CD4-positive, CD25-positive, alpha-beta regulatory T cell (primary cell): Measurements from ENCODE around the gene C3orf38. TPM values are rescaled to one million over a fixed set of nuclear protein-coding genes. Genes with fewer than 3 reads are reported as not detected.

Source experiments
- ATAC-seq, 2 donors: fragments of 150-1000 bp; cut with Tn5 transposase; one replicate each; pipeline ENCODE4 v1.10.0; 2021; ENCODE audit warnings: low read depth in 2 of 2, moderate number of reproducible peaks in 2 of 2, moderate library complexity in 1 of 2
- DNase-seq, 3 donors: peaks; one replicate each; pipeline versions ENCODE4 v3.0.0 to v3.0.0-alpha.2; 2012 to 2022; ENCODE audit warnings: mixed read lengths in 1 of 3
- H3K27ac ChIP-seq: one replicate; pipeline ENCODE4 v1.7.0; 2013; ENCODE audit warnings: mild to moderate bottlenecking, low read length; ENCODE audit not compliant: insufficient read depth, poor library complexity, severe bottlenecking
- H3K27me3 ChIP-seq: one replicate; pipeline ENCODE4 v1.7.0; 2013; ENCODE audit warnings: low read length; ENCODE audit not compliant: control insufficient read depth, insufficient read depth
- H3K36me3 ChIP-seq: one replicate; pipeline ENCODE4 v1.7.0; 2013; ENCODE audit warnings: mild to moderate bottlenecking, low read length, moderate library complexity; ENCODE audit not compliant: control insufficient read depth, insufficient read depth
- H3K4me1 ChIP-seq: 2 replicates; pipeline ENCODE4 v1.7.0; 2013; ENCODE audit warnings: mild to moderate bottlenecking, low read length; ENCODE audit not compliant: insufficient read depth, control insufficient read depth, poor library complexity, severe bottlenecking
- H3K4me3 ChIP-seq: one replicate; pipeline ENCODE4 v1.7.0; 2013; ENCODE audit warnings: low read depth, mild to moderate bottlenecking, low read length, moderate library complexity
- H3K9me3 ChIP-seq, 2 experiments: 1 replicate in 1 of 2; 2 replicates in 1 of 2; pipeline ENCODE4 v1.7.0; 2013; ENCODE audit warnings: low read length in 2 of 2, mild to moderate bottlenecking in 1 of 2, moderate library complexity in 1 of 2; ENCODE audit not compliant: control insufficient read depth in 2 of 2
- H3K27ac Mint-ChIP-seq, 3 donors: one replicate each; pipeline ENCODE4 v1.8.0; 2020 to 2022; ENCODE audit warnings: mild to moderate bottlenecking in 3 of 3, mixed read lengths in 3 of 3, moderate library complexity in 2 of 3
- H3K27me3 Mint-ChIP-seq: one replicate; pipeline ENCODE4 v1.8.0; 2022; ENCODE audit warnings: mild to moderate bottlenecking, mixed read lengths
- H3K36me3 Mint-ChIP-seq: one replicate; pipeline ENCODE4 v1.8.0; 2020; ENCODE audit warnings: mixed read lengths
- H3K4me1 Mint-ChIP-seq, 4 donors: one replicate each; pipeline ENCODE4 v1.8.0; 2020 to 2022; ENCODE audit warnings: mixed read lengths in 4 of 4, mild to moderate bottlenecking in 1 of 4
- H3K4me3 Mint-ChIP-seq, 4 donors: one replicate each; pipeline ENCODE4 v1.8.0; 2020 to 2022; ENCODE audit warnings: mild to moderate bottlenecking in 4 of 4, mixed read lengths in 4 of 4, moderate library complexity in 3 of 4
- H3K9me3 Mint-ChIP-seq, 7 donors: one replicate each; pipeline ENCODE4 v1.8.0; 2020 to 2022; ENCODE audit warnings: mixed read lengths in 7 of 7, mild to moderate bottlenecking in 3 of 7, moderate library complexity in 2 of 7
- polyA plus RNA-seq, 4 donors: library from polyadenylated mRNA; unstranded; fragments of 300-500 nt; fragmentation: Illumina TruSeq; gene quantifications; one replicate each; pipeline ENCODE4 v1.2.3, GENCODE V29; 2021
- total RNA-seq: library from RNA; stranded (reverse); gene quantifications from one replicate; pipeline ENCODE4 v1.2.3, GENCODE V29; 2022

The C3orf38 gene
- total RNA-seq (46.9 TPM), polyA plus RNA-seq (10 to 100 TPM; 20.0 to 25.4 (median 23.5) TPM)

- no peaks in the 10 kb centered on the region for H3K27me3 ChIP-seq
- peaks cover 17 to 53% (median 38%) of the 10 kb centered on the region in 4 donors for H3K4me1 Mint-ChIP-seq
- peak within 1 kb of the TSS; percentile 98 to 100 (median 98) for H3K4me3 Mint-ChIP-seq
- peak within 1 kb of the TSS; percentile 86 for H3K27ac ChIP-seq
- H3K4me1 ChIP-seq = peaks cover 32% of the 10 kb centered on the region
- H3K9me3 ChIP-seq = no peaks in the 10 kb centered on the region
- H3K9me3 Mint-ChIP-seq = no peaks in the 10 kb centered on the region
- peak; percentile 93 to 95 for ATAC-seq
- no peaks in the 10 kb centered on the region for H3K27me3 Mint-ChIP-seq
- peak; percentile 70 to 90 (median 86) for DNase-seq
- H3K27ac Mint-ChIP-seq = peak within 1 kb of the TSS; percentile 97 to 99 (median 98)
- peaks cover 11% of the 10 kb centered on the region for H3K36me3 Mint-ChIP-seq
- H3K36me3 ChIP-seq = peaks cover 14% of the 10 kb centered on the region
- peak within 1 kb of the TSS; percentile 97 for H3K4me3 ChIP-seq
Observed at GRCh38 chr3:88149509-88150362, at the start of gene C3orf38. C3orf38 (plus strand) TSS chr3:88149959; CDS start chr3:88150053, 94 bp downstream.

- Histone ChIP-seq H3K27ac (no peak overlapping the region), H3K36me3 (peaks cover 6% of the 10 kb centered on the region), H3K4me3 (no peak overlapping the region), H3K27me3 (no peaks in the 10 kb centered on the region), H3K4me1 (no peaks in the 10 kb centered on the region), H3K9me3 (no peaks in the 10 kb centered on the region)
- peaks cover 0 to 13% (median 3%) of the 10 kb centered on the region in 7 donors for H3K9me3 Mint-ChIP-seq
- DNase-seq (no peak), ATAC-seq (no peak)
- peaks cover 29% of the 10 kb centered on the region for H3K36me3 Mint-ChIP-seq
- peaks cover 25 to 48% (median 40%) of the 10 kb centered on the region in 4 donors for H3K4me1 Mint-ChIP-seq
- no peaks in the 10 kb centered on the region for H3K27me3 Mint-ChIP-seq
- H3K27ac Mint-ChIP-seq = no peak overlapping the region
- H3K4me3 Mint-ChIP-seq = no peak overlapping the region
Observed at GRCh38 chr3:88101142-88101541, 48.6 kb upstream of the C3orf38 start.

GRCh38 chr3:88105325-88105724 is 44.4 kb upstream of the C3orf38 start:
- Histone ChIP-seq H3K9me3 (no peaks in the 10 kb centered on the region), H3K4me3 (no peak overlapping the region), H3K27ac (no peak overlapping the region), H3K36me3 (peaks cover 3% of the 10 kb centered on the region), H3K4me1 (no peaks in the 10 kb centered on the region), H3K27me3 (no peaks in the 10 kb centered on the region)
- Mint-ChIP-seq H3K27ac (peak overlapping the region in 1 of 3 donors; percentile 21), H3K27me3 (no peaks in the 10 kb centered on the region), H3K4me1 (peaks cover 25 to 58% (median 42%) of the 10 kb centered on the region in 4 donors), H3K36me3 (peaks cover 7% of the 10 kb centered on the region), H3K9me3 (peaks cover 0 to 7% (median 0%) of the 10 kb centered on the region in 7 donors), H3K4me3 (no peak overlapping the region)
- DNase-seq (no peak), ATAC-seq (no peak)

- Mint-ChIP-seq H3K4me1 (peaks cover 12 to 48% (median 20%) of the 10 kb centered on the region in 4 donors), H3K27me3 (no peaks in the 10 kb centered on the region), H3K9me3 (no peaks in the 10 kb centered on the region), H3K36me3 (peaks cover 18% of the 10 kb centered on the region), H3K27ac (no peak overlapping the region), H3K4me3 (no peak overlapping the region)
- no peak for ATAC-seq
- Histone ChIP-seq H3K4me1 (no peaks in the 10 kb centered on the region), H3K36me3 (peaks cover 20% of the 10 kb centered on the region), H3K9me3 (no peaks in the 10 kb centered on the region), H3K27me3 (no peaks in the 10 kb centered on the region), H3K27ac (no peak overlapping the region), H3K4me3 (no peak overlapping the region)
- DNase-seq = no peak
Observed at GRCh38 chr3:88112289-88112688, 37.5 kb upstream of the C3orf38 start.

- H3K27ac Mint-ChIP-seq = peak overlapping the region in 1 of 3 donors; percentile 46
- Histone ChIP-seq H3K27ac (no peak overlapping the region), H3K9me3 (no peaks in the 10 kb centered on the region), H3K36me3 (peaks cover 22% of the 10 kb centered on the region), H3K27me3 (no peaks in the 10 kb centered on the region), H3K4me3 (no peak overlapping the region), H3K4me1 (no peaks in the 10 kb centered on the region)
- no peak overlapping the region for H3K4me3 Mint-ChIP-seq
- peak; percentile 36 to 81 (median 68) for DNase-seq
- H3K4me1 Mint-ChIP-seq = peaks cover 15 to 50% (median 23%) of the 10 kb centered on the region in 4 donors
- H3K36me3 Mint-ChIP-seq = peaks cover 25% of the 10 kb centered on the region
- H3K27me3 Mint-ChIP-seq = no peaks in the 10 kb centered on the region
- ATAC-seq = peak; percentile 87 to 88
- peaks cover 0 to 3% (median 0%) of the 10 kb centered on the region in 7 donors for H3K9me3 Mint-ChIP-seq
Observed at GRCh38 chr3:88113311-88114162, 36.2 kb upstream of the C3orf38 start.

- no peaks in the 10 kb centered on the region for H3K27me3 ChIP-seq
- no peak overlapping the region for H3K4me3 ChIP-seq
- H3K4me1 ChIP-seq = no peaks in the 10 kb centered on the region
- Mint-ChIP-seq H3K36me3 (peaks cover 26% of the 10 kb centered on the region), H3K27ac (peak overlapping the region in 1 of 3 donors; percentile 58), H3K9me3 (peaks cover 0 to 3% (median 0%) of the 10 kb centered on the region in 7 donors), H3K27me3 (no peaks in the 10 kb centered on the region), H3K4me1 (peaks cover 15 to 40% (median 22%) of the 10 kb centered on the region in 4 donors), H3K4me3 (no peak overlapping the region)
- H3K27ac ChIP-seq = no peak overlapping the region
- H3K9me3 ChIP-seq = no peaks in the 10 kb centered on the region
- DNase-seq (no peak), ATAC-seq (no peak)
- H3K36me3 ChIP-seq = peaks cover 23% of the 10 kb centered on the region
Observed at GRCh38 chr3:88114878-88115549, 34.7 kb upstream of the C3orf38 start.

- H3K27ac ChIP-seq = no peak overlapping the region
- H3K4me1 ChIP-seq = no peaks in the 10 kb centered on the region
- DNase-seq (no peak), ATAC-seq (no peak)
- Mint-ChIP-seq H3K27me3 (no peaks in the 10 kb centered on the region), H3K36me3 (peaks cover 26% of the 10 kb centered on the region), H3K9me3 (peaks cover 0 to 3% (median 0%) of the 10 kb centered on the region in 7 donors), H3K27ac (no peak overlapping the region), H3K4me1 (peaks cover 21 to 40% (median 27%) of the 10 kb centered on the region in 4 donors), H3K4me3 (no peak overlapping the region)
- H3K27me3 ChIP-seq = no peaks in the 10 kb centered on the region
- no peak overlapping the region for H3K4me3 ChIP-seq
- H3K9me3 ChIP-seq = no peaks in the 10 kb centered on the region
- peaks cover 27% of the 10 kb centered on the region for H3K36me3 ChIP-seq
Observed at GRCh38 chr3:88117683-88118082, 32.1 kb upstream of the C3orf38 start.
